ENCODE data around the gene HCAR1.
A peak's percentile ranks its signal among the peaks of the same experiment; 100 is the strongest.
"Not testable (repeated sequence)": the region's sequence is repeated elsewhere in the genome, so short reads cannot be mapped to it uniquely, and the experiment has no call there.

HCAR1 gene, protein sequence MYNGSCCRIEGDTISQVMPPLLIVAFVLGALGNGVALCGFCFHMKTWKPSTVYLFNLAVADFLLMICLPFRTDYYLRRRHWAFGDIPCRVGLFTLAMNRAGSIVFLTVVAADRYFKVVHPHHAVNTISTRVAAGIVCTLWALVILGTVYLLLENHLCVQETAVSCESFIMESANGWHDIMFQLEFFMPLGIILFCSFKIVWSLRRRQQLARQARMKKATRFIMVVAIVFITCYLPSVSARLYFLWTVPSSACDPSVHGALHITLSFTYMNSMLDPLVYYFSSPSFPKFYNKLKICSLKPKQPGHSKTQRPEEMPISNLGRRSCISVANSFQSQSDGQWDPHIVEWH

GRCh38 chr12:122730215-122731014 lies at the start of gene HCAR1:
Gene HCAR1 (minus strand): TSS chr12:122730844. CDS start chr12:122730339, 505 bp downstream.
- no peak for DNase-seq

DNA sequence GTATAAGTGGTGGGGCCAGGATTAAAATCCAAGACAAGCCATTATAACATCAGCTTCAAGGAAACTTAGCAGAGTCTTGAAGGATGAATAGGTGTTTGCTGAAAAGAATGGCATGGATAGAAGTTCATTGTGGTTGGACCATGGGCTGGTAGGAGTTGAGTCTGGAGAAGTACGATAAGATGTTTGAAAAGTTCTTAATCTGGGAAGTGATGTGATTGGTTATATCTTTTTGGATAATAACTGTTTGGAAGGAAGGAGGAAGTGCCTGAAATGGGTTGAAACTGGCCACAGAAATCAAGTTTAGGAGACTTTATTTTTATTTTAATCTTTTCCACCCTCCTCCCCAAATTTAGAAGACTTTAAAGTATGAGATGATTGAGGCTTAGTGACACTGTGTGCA lies 26.9 kb upstream of the HCAR1 start:
- DNase-seq: no peak

DNA sequence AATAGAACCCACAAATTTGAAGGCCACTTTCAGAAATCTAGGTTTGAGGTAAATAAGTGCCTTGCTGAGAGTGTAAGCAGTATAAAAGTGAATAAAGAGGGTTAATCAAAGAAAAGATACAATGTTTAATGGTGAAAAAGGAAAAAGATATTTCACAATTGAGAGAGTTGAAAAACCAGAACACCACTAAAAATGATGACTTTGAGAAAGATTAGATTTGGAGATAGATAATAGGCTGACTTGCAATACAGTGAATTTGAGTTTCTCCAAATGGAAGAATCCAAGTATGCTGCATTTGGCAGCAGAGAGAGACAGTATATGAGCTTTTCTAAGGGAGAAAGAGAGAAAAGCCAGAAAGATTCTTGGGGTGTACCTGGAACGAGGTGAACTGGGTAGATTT lies 24.1 kb upstream of the HCAR1 start:
- no peak for DNase-seq

- no peak for DNase-seq
Measured at GRCh38 chr12:122753319-122753650, 22.6 kb upstream of the HCAR1 start.

DNA sequence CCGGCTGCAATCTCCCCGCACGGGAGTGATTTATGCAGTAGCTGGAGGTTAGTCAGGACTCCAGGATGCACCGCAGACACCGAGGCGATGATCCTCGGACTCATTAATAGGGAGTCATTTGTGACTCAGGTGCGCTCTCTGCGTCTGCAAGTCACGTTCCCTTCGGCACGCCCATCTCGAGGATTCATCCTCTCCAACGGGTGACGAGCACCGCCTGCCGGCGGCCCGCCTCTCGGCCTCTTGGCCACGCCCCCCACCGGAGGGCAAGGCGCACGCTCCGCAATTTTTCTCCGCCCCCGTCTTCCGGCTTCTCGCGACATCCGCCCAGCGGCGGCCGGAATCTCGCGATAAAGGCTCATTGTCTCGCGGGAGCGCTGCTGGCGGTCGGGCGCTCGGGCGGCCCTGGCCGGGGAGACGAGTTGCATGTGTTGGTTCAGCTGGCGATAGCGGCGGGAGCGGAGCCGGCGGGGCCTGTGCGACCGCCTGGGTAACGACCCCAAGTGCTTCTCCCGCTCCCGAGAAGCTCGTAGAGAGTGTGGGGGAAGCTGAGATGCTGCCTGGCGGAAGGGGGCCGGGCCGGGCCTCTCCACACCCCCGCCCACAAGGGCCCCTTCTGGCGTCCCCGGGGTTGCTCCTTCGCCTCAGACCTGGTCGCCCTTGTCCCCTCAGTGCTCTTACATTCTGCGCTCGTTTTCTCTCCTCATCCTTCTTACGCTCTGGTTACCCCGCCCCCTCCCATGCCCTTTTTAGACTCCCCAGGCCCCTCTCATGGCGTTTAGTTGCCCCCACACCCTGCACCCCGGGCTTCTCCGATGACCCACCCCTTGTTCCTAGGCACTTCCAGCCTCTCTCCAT lies 22.0 kb upstream of the HCAR1 start, which contains the start of gene DENR:
Gene DENR, plus strand, starts transcription at position 361 of the 855 bp plus-strand sequence. CDS start 878 bp downstream, outside the sequence.
- DNase-seq: peak; percentile 95

- DNase-seq: not testable (repeated sequence)
Measured at GRCh38 chr12:122750781-122751515, 20.3 kb upstream of the HCAR1 start.

DNA sequence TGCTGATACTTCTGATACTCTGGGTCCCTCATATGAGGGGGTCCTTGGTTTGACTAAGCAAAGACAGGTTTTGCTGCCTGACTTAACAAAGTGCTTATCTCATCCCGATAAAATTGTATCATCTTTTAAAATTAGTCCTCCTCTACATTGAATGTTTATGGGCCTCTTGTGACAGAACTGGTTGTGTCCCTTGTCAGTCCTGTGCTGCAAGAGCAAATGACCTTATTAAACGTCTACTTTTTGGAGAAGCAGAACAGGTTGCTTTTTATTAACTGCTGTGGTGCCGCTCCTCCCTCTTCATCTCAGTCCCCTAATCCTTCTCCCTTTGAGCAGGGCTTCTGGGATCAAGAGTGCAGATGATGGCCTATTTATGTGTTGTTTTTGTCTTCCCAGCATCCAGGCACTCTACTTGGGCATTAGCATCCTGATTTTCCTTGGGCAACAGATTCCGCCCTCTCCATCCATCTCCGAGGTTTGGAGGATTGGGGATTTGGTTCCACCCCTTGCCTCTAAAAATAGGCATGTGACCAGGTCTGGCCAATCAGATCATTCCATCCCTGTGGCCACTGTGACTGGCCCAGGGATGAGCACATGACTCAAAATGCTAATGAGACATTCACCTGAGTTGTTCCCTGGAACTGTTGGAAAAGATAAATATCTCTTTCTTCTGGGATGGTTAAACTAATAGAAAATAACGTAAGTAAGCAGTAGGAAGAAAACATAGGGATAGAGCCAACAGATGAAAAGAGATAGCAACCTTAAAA lies 19.1 kb upstream of the HCAR1 start:
- DNase-seq: no peak

- DNase-seq: no peak
Measured at GRCh38 chr12:122747224-122748135, 16.8 kb upstream of the HCAR1 start.

- DNase-seq: no peak
Measured at GRCh38 chr12:122743895-122744525, 13.4 kb upstream of the HCAR1 start.

DNA sequence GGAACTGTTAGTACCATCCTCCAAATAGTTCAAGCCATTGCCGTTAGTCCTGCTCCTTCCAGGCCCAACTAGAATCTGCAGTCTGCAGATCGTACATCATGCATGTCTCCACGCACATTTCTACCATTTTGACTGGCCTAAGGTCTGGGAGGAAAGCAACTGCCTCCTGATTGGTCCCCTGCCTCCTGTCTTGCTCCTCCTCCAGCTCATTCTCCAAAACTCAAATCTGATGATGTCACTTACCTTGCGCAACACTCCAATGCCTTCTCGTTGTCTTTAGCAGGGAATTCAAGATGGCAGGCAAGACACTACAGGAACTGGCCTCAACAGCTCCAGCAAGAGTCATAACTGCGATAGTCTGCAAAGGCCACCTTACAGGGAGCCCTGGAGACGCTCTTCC lies 9.7 kb upstream of the HCAR1 start:
- no peak for DNase-seq

DNA sequence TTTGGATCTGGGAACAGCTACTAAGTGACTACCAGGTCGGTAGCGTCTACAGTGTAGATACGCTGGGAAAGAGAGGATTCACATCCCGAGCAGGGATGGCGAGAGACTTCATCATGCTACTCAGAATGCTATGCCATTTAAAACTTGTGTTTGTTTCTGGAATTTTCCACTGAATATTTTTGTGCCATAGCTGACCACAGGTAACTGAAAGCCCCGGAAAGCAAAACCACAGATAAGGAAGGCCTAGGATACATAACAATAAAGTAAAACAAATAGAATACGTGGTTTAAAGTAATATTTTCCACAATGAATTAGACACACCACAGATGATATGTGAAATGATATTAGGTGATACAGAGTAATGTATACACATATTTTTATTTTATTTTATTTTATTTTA lies 7.9 kb upstream of the HCAR1 start:
- DNase-seq: no peak

DNA sequence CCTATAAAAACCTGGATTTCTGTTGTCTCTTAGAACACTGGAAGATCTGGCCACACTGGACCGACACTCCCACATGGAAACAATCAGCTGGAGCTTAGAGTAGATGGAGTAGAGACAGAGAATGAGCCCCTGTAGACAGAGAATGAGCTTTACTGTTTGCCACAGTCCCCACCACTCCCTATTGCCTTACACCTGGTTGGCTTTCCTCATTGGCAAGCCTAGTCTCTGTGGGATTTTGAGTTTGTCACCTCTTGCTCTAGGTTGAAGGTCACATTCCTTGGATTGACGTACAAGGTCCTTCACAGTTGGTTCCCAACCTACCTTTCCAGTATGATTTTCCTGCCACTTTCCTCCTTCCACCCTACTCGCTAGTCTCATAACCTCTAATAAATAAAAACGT lies 2.0 kb upstream of the HCAR1 start:
- no peak for DNase-seq

- no peak for DNase-seq
Measured at GRCh38 chr12:122732170-122732569, 1.5 kb upstream of the HCAR1 start.

GRCh38 chr12:122729583-122730214 lies 945 bp downstream of the HCAR1 start:
- DNase-seq: no peak

GRCh38 chr12:122726080-122726558 lies 4.5 kb downstream of the HCAR1 start:
- DNase-seq: no peak

DNA sequence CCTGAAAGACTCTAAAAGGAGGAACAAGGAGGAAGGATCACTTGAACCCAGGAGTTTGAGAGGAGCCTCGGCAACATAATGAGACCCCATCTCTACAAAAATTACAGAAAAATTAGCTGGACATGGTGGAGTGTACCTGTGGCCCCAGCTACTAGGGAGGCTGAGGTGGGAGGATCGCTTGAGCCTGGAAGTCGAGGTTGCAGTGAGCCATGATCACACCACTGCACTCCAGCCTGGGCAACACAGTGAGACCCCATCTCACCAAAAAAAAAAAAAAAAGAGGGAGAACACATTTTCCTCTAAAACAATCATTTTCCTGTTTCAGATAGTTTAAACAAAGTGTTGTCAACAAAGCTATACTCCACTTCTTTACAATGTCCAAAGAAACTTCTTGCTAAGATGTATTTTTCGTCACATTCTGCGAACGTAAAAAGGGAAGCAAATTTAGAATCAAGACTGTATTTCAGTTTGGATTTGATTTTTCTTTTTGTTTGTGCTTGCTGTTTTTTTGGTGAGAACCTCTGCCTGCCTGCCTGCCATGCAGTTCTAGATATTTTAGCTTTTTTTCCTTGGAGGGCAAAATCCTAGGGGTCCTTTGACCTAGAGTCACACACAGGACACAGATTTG lies 5.1 kb downstream of the HCAR1 start:
- no peak for DNase-seq

GRCh38 chr12:122724641-122725243 lies 5.9 kb downstream of the HCAR1 start:
- DNase-seq: no peak

DNA sequence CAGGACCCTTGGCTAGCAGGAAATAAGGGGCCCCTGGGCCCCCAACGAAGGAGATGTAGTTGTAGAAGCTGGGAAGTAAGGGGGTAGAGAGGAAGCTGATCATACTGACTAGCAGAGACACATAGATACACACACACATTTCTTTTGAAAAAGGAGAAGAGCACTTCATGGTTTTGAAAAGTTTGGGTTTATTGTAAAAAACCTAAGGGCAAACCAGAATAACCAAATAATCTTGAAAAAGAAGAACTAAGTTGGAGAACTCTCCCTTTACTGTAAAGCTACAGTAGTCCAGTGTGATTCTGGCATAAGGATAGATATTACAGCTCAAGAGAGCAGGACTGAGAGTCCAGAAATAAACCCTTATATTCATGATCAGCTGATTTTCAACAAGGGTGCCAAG lies 8.3 kb downstream of the HCAR1 start:
- no peak for DNase-seq
